Measurements from ENCODE around the gene CA4.

- TF ChIP-seq CTCF (IDR thresholded peaks at IDR 0.05 in 8 of 11, conservative IDR thresholded peaks at IDR 0.05 in 3 of 11) (no peak), POLR2A (IDR thresholded peaks at IDR 0.05) (no peak)
Measured at GRCh38 chr17:60164697-60165096, 14.9 kb downstream of the CA4 start.

All from spleen (tissue), 7 donors.